HG02610 (cell line): Measurements from ENCODE around the gene PSMD9.

Experiments used
- ATAC-seq: cut with Tn5 transposase; IDR thresholded peaks from one replicate; pipeline ENCODE4 v1.9.1; 2021; ENCODE audit warnings: mild to moderate bottlenecking, moderate library complexity; ENCODE audit not compliant: unreplicated experiment

Gene PSMD9

DNA sequence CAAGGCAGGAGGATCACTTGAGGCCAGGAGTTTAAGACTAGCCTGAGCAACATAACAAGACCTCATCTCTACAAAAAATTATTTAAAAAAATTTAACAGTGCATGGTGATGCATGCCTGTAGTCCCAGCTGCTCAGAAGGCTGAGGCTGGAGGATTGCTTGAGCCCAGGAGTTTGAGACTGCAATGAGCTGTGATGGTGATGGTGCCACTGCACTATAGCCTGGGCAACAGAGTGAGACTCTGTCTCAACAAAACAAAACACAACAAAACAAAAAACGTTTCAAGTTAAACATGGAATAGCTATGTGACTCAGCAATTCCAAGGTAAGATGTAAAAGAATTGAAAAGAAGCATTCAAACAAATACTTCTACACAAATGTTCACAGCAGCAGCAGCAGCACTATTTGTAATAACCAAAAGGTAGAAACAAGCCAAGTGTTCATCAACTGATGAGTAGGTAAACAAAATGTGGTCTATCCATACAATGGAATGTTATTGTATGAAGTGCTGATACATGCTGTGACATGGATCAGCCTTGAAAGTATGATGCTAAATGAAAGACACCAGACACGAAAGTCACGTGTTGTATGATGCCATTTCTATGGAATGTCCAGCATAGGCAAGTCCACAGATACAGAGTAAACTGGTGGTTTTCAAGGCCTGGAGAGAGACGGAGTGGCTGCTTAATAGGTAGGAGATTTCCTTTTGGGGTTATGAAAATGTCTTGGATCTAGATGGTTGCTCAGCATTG is 61.2 kb downstream of the PSMD9 start:
- no peak for ATAC-seq

DNA sequence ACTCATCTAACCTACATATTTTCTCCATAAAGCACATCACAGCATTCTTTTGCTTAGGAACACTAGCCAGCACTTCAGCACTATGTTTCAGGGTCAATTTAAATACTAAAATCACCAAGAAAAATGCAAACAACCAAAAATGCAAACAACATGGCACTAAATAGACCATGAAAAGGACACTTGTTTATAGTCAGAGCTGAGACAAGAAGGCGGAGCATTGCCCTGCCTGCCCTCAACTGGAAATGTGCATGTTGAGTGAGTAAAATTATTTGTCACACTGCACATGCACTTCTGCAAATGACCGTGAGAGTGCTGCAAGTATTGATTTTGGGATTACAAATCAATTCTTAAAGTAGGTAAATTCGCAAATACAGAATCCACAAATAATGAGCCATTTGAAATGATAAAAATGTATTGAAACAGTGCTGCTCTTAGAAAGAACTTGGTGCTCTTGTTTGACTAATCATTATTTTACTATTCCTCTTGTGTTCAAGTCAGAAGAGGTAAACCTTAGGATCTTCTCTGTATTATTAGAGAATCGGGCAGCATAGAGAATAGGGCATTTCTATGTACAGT is 64.6 kb downstream of the PSMD9 start:
- ATAC-seq: no peak

DNA sequence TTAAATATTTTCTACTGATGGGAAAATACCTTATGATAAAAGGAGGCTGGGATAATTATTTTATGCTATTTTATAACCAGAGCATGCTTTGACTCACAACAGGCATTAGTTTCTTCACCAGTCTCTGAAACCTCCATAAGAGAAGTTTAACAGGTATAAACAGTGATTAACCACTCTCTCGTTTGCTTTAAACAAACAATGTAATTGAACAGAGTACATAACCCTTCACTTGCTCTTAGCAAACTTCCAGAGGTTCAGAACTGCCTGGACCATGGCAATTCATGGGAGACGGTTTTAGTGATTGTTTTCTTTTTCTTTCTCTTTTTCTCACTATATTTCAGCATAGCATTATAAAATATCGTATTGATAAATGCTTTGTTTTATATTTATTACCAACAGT is 65.1 kb downstream of the PSMD9 start:
- ATAC-seq: no peak

DNA sequence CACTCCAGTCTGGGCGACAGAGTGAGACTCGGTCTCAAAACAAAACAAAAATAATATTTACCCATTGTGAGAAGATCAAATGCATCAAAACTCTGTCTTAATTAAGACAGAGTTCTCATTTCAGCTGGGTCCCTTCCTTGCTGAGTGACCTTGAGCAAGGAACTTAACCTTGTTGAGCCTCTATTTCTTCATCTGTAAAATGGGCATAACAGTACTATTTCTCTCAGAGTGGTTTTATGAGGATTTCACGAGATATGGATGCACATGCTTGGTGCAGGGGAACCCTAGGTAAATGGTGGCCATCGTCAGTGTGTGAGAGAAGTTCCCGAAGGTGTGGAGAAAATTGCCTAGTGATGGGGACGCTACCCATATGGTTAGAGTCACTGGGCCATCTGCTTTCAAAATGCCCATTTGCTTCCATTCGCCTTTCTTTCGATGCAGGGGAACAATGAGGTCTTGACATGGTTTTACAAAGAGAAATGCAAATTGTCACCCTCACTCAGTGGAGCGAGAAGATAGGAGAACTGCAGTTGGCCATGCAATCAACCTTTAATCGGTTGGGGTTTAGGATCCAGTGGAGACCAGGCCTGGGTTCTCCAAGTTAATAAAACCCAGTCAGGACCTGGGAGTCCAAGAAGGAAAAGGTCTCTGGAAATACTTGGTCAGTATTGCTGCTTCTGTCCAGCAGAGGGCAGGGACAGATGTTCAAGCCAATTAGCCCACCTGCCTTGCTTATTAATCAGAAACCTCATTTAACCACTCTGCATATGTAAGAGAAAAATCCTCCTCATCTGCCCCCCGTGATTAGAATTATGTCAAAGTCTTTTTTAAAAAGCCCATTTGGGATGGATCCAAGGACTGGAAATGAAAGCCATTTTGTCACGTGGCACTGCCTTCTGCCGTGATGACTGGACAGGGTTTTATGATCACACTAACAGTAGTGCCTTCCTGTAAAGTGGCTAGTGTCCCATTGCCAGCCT is 67.0 kb downstream of the PSMD9 start:
- ATAC-seq: no peak

DNA sequence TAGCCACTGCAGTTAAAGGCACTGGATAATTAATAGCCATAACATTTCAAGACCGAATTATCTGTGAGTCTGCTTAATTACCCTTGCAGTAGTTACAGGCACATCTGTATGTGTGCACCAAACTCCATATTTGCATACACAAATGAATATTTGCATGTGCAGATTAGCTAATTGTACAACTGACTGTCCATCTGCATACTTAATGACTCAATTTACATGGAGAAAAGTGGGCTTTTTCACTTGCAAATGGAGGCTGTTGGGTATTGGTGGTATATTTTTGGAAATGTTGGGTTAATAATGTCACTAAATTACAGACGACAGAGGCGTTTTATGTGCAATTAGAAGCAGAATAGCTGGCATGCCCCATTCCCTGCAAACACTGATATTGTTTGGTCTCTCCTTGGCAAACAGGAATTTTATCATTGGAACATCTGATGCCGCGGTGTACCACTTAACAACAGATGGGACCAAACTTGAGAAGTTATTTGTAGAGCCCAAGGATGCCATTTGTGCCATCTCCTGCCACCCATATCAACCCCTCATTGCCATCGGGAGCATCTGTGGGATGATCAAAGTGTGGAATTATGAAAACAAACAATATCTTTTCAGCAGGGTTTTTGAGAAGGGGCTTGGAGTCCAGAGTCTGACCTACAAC is 69.4 kb downstream of the PSMD9 start:
- ATAC-seq: no peak

DNA sequence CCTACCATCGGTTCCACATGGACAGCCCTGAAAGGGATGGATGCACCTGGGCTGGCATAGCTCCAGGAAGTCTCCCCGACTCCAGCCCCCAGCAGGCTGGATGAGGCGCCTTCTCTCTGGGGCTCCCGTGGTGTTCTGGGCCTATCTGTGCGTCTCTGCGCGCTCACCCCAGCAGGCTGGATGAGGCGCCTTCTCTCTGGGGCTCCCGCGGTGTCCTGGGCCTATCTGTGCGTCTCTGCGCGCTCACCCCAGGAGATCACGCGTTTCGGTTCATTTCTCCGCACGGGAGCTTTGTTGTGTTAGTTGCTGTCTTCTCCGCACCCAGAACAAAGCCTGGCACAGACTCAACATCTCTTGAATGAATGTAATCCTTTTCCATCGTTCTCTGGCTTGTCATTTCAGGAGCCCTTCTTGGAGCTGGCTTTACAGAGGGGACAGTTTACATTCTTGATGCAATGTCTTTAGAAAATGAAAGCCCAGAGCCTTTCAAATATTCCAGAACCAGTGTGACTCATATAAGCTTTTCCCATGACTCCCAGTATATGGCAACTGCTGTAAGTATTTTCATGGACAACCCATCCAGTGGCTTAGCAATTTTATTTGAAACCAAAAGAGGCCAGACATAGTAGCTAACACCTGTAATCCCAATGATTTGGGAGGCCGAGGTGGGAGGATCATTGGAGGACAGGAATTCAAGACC is 70.1 kb downstream of the PSMD9 start:
- no peak for ATAC-seq

DNA sequence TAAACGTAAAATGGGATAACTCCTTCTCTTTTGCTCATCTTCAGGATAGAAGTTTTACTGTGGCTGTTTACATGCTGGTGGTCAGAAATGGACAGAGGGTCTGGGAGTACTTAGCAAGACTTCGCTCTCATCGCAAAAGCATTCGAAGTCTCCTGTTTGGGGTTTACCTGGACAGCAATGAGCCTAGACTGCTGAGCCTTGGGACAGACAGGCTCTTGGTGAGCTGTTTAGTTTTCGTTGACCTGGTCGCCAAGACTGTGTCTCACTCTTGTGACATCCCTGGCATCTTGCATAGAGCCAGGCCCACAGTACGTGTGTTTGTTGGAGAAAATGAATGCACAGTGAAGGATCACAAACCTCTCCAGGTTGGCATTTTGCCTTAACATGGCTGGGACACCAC is 72.0 kb downstream of the PSMD9 start:
- no peak for ATAC-seq

DNA sequence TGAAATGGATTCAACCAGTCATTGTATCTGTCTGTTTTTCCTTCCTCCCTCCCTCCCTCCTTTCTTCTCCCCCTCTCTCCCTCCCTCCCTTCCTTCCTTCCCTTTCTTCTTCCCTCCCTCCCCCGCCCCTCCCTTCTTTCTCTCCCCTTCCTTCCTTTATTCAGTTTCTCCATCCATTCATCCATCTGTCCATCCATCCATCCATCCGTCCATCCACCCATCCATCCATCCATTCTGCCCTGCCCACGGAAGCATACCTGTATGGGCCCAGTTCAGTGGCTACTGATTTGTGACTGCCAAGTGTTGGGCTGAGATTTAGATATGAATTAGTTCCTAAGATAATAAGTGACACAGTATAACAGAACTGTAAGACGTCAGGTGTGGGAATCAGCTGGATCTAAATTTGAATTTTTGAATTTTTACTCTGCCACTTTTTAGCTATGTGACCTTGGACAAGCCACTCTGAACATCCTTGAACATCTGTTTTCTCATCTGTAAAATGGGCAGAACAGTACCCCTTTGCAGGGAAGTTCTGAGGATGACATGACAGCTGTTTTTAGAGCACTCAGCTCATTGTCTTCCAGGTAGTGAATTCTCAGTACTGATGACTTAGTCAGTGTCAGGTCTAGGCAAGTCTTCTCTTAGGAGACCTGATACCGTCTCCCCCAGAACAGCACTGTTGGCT is 72.7 kb downstream of the PSMD9 start:
- no peak for ATAC-seq

DNA sequence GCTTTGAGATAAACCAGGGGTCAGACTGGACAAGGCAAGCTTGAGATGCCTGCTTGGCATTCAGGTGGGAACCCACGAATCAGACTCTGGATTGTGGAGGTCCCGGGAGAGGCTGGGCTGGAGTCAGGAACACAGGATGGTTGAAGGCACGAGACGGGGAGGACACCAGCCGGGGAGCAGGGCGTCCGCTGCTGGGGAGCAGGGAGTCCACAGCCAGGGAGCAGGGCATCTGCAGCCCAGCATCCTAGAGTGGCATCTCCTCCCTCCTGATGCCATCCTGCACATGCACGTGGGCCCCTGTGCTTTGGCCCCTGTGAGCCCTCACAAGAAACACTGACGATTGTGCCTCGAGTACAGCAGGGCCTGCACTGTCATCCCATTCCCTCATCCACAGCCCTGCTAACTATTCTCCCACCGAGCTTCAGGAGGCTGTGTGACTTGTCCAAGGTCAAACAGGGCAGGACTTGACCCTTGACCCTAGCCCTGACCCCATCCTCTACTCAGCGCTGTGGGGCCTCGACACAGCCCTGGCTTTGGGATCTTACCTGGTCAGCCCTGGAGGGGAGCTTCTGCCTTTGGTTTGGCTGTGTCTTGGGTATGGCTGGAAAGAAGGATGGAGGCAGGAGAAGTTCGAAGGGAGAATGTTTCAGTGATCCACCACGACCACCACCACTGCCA is 74.9 kb downstream of the PSMD9 start:
- ATAC-seq: no peak

DNA sequence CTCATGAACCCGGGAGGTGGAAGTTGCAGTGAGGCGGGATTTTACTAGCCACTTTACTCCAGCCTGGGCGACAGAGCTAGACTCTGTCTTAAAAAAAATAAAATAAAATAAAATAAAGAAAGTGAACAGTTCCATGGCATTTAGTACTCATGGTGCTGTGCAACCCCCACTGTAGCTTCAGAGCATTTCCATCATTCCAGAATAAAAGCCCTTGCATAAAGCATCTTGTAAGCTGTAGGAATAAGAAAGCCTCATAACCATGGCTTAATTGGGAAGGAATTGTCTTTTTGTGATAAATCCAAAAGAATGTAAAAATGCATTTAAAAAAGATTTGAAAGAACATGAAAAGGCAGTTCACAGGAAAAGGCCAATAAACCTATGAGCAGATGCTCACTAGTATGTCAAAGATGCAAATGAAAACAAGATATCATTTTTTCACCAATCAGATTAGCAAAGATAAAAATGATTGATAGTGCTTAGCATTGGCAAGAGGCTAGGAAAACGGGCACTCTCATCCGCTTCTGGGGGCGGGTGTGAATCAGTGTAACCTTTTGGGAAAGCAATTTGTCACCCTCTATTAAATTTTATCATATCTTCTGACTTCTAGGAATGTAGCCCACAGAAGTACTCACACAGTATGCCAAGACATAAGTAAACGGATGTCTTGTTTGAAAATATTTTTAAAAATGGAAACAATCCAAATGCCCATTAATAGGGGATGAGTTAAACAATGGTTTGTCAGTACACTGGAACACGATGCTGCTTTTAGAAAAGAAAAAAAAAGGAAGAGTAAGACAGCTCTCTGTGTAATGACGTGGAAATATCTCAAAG is 76.4 kb downstream of the PSMD9 start:
- no peak for ATAC-seq

DNA sequence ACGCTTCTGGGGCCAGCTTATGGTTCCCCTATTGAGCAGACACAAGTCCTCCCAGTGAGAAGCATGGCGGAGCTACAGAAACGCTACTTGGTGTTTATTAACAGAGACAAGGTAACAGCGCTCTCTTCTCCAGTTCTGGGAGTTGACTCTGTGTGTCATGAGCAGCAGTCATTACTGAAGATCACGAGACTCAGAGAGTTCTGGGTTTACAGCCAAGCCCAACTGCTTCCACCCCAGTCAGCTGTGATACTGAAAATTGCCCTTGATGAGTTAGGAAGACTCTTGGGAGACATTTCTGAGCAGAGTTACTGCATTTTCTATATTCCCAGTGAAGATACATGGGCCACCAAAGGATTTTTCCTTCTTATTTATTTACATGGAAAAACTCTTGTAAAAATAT is 78.4 kb downstream of the PSMD9 start:
- no peak for ATAC-seq
